ENCODE measurements around the gene TSPAN11.
A peak's percentile ranks its signal among the peaks of the same experiment; 100 is the strongest.

Gene TSPAN11

DNA sequence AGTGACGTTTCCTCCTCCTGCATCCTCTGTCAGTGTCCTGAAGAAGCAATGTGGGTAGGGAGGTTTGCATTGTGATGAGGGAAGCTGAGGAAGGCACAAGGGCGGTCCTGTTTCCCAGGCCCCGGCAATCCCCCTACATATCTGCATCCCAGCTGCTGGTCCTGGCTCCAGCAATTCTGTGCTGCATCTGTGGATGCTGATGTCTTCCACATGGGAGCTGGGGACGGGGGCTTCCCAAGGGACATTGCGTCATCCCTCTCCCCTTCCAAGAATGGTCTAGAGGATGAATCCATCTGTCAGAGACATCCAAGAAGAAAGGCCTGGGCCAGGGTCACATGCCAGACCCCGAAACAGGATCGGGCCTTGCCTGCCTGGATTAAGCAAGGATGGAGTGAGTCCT lies 52.1 kb downstream of the TSPAN11 start:
- no peak for DNase-seq (ENCODE audit: low read depth in 3 of 3)

DNA sequence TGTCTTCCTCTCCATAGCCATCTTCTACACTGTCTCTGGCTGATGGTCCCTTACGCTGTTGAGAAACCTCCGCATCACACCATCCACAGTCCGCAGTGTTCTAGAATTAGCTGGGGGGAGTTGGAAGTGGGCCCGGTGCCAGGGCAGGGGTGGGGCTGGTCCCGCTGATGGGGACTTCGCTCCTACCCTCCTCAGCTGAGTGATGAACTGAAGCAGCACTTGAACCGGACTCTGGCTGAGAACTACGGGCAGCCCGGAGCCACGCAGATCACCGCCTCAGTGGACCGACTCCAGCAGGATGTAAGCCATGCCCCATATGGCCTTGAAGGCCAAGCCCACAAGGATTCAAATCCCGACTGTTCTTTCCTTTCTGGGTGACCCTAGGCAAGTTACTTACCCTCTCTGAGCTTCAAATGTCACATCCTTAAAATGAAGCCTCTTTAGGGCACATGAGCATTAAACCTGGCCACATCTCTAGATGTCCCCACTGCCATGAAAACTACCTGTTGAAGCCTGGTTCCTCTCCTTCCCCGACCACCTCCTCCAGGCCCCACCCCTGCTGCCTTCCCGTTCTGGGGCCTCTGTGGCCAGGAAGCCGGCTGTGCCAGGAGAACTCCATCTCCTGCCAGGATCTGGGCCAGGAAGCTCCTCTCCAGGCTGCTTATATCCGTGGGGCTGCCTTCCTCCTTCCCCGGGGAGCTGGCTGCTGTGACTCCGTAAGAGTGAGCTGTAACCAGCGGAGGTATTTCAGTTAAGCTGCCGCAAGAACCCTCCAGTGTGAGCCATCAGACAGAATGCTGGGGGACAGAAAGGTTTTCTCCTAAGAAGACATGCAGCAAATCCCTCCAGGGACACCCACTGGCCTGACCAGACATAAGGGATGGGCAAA lies 53.1 kb downstream of the TSPAN11 start:
- no peak for DNase-seq (ENCODE audit: low read depth in 3 of 3)

- no peak for DNase-seq (ENCODE audit: low read depth in 3 of 3)
These were observed 54.6 kb downstream of the TSPAN11 start for GRCh38 chr12:30980955-30981662.

DNA sequence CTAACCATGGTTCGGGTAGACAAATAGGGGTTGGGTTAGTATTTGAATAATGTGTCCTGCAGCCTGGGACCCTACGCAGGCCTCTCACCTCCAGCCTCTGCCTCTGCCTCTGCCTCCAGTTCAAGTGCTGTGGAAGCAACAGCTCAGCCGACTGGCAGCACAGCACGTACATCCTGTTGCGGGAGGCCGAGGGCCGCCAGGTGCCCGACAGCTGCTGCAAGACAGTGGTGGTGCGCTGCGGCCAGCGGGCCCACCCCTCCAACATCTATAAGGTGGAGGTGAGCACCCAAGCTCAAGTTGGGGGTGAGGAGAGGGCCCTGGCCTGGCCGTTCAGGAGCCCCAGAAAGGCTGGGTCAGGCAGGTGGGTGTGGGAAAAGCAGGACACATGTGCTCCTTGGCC lies 55.9 kb downstream of the TSPAN11 start:
- DNase-seq (ENCODE audit: low read depth in 3 of 3), result no peak

DNA sequence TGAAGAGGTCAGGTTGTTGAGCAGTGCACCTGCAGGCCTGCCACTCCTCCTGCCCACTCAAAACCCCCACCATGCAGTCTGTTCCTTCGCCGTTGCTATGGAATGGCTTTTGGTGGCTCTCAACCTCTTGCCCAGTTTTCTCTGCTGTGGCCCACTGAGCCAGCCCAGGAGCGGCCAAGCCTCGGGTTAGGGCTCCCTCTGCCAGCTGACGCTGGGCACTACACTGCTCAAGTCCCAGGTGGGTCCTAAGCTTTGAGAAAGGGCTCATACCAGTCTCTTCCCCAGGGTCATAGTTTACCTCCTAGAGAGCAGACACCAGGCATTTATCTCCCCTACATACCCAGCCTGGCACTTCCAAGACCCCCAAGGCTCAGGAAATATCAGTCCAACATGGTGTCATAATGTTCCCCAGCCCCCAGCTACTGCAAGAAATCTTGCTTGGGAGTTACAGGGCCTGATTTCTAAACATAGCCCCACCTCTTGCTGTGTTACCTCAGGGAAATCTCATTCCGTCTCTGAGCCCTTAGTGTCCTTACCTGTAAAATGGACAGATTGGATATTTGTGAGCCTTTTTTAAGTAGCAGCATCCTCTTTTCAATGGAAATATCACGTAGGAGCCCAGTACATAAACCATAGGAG lies 59.4 kb downstream of the TSPAN11 start:
- DNase-seq (ENCODE audit: low read depth in 3 of 3), result peak in 1 of 3 experiments; percentile 10

- no peak for DNase-seq (ENCODE audit: low read depth in 3 of 3)
These were observed 61.5 kb downstream of the TSPAN11 start for GRCh38 chr12:30988086-30988485.

- no peak for DNase-seq (ENCODE audit: low read depth in 3 of 3)
These were observed 62.2 kb downstream of the TSPAN11 start for GRCh38 chr12:30988646-30989286.

DNA sequence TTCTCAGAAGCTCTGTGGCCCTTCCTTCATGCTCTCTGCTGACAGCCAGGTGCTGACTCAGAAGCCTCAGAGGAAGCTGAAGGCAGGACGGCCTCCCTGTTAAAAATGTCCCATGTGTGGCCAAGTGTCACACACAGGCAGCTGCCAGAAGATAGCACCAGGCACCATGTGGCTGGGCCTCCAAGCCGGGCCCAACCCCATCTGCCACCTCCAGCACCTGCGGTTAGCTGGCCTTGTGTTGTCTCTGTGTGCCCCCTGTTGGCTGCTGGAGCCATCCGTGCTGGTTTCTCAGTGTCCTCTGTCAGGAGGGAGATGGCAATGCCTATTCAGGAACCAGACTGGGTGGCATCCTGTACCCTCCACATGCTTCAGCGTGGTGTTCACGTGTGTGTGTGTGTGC lies 63.2 kb downstream of the TSPAN11 start:
- DNase-seq (ENCODE audit: low read depth in 3 of 3), result peak in 1 of 3 experiments; percentile 3

- DNase-seq (ENCODE audit: low read depth in 3 of 3), result no peak
These were observed 63.8 kb downstream of the TSPAN11 start for GRCh38 chr12:30990316-30990715.

GRCh38 chr12:30990776-30991175 lies 64.2 kb downstream of the TSPAN11 start:
- DNase-seq (ENCODE audit: low read depth in 3 of 3), result no peak

GRCh38 chr12:30991466-30991865 lies 64.9 kb downstream of the TSPAN11 start:
- DNase-seq (ENCODE audit: low read depth in 3 of 3), result no peak

- DNase-seq (ENCODE audit: low read depth in 3 of 3), result no peak
These were observed 65.8 kb downstream of the TSPAN11 start for GRCh38 chr12:30992381-30992780.

DNA sequence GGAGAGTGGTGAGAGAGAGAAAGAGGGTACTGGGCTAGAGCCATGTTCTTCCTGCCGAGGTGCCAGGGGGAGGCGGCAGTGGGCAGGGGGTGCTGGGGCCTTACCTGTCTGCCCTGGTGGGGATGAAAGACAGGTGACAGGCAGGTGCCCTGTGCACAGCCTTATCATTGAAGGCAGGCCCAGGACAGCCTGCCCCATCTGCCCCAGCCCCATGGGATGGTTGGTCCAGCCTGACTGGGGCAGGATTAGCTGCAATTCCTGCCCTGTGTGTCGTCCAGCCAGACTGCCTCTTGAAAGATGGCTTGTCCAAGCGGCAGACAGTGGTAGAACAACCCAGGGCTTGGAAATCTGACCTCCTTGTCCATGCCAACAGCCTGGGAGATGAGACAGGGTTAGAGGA lies 67.2 kb downstream of the TSPAN11 start:
- DNase-seq (ENCODE audit: low read depth in 3 of 3), result no peak

DNA sequence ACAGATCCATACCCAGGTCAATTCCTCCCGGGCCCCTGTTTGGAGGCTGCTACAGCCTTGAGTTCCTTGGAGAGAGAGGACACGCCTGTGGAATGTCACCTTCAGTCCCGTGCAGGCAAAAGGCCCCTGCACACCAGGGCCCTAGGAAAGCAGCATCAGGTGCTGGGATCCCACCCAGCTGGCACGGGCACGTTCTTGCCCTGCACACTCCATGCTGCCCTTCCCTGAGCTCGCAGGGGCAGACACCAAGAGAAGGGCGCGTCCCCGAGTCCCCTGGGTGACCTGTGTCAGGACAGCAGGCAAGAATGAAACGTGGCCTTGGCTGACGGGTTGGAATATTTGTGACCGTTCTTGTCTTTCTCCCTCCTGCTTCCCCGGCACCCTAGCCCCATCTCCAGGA lies 67.7 kb downstream of the TSPAN11 start:
- no peak for DNase-seq (ENCODE audit: low read depth in 3 of 3)

- no peak for DNase-seq (ENCODE audit: low read depth in 3 of 3)
These were observed 69.7 kb downstream of the TSPAN11 start for GRCh38 chr12:30996255-30996654.

- DNase-seq (ENCODE audit: low read depth in 3 of 3), result no peak
These were observed 70.2 kb downstream of the TSPAN11 start for GRCh38 chr12:30996752-30997151.

- no peak for DNase-seq (ENCODE audit: low read depth in 3 of 3)
These were observed 71.3 kb downstream of the TSPAN11 start for GRCh38 chr12:30997685-30998440.

DNA sequence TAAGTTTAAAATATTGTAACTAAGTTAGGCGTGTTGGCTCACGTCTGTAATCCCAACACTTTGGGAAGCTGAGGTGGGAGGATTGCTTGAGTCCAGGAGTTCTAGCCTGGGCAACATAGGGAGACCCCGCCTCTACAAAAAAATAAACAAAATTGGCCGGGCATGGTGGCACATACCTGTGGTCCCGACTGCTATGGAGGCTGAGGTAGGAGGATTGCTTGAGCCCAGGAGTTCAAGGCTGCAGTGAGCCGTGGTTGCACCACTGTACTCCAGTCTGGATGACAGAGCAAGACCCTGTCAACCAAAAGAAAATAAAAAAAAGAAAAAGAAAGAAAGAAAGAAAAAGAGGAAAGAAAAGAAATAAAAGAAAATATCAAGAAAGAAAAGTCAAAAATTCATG lies 72.5 kb downstream of the TSPAN11 start:
- no peak for DNase-seq (ENCODE audit: low read depth in 3 of 3)

DNA sequence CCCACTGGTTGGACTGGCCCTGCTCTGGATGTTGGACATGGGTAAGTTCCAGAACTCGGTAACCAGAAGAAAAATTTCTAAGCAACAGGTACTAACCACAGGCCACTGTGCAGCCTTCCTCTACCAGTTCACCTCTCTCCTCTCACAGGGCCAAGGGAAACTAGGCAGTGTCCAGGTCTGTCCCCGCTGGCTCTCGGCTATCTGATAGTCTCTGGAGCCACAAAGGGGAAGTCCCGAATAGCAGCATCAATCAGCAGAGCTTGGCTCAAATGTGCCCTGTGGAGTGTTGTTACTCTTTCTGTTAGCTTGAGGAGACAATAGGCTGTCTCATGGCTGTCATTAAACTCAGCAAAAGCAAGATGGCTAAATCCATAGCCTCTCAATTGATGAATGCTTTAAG lies 73.2 kb downstream of the TSPAN11 start:
- no peak for DNase-seq (ENCODE audit: low read depth in 3 of 3)

DNA sequence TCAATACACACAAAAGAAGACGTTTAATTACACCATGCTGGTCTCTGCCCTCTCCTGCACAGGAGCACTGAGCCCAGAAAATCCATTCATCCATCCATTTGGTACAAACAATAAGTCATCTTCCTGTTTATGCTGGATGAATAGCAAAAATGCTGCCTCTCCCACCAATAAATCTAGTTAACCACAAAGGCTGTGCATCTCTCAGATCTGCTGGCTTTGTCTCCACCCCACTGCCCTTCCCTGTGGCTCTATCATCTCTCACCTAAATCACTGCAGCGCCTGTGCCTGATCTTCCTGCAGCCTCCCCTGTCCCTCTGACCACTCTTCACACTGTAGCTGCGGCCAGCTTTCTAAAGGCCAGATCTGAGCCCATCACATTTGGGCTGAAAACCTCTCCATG lies 74.2 kb downstream of the TSPAN11 start:
- DNase-seq (ENCODE audit: low read depth in 3 of 3), result no peak

DNA sequence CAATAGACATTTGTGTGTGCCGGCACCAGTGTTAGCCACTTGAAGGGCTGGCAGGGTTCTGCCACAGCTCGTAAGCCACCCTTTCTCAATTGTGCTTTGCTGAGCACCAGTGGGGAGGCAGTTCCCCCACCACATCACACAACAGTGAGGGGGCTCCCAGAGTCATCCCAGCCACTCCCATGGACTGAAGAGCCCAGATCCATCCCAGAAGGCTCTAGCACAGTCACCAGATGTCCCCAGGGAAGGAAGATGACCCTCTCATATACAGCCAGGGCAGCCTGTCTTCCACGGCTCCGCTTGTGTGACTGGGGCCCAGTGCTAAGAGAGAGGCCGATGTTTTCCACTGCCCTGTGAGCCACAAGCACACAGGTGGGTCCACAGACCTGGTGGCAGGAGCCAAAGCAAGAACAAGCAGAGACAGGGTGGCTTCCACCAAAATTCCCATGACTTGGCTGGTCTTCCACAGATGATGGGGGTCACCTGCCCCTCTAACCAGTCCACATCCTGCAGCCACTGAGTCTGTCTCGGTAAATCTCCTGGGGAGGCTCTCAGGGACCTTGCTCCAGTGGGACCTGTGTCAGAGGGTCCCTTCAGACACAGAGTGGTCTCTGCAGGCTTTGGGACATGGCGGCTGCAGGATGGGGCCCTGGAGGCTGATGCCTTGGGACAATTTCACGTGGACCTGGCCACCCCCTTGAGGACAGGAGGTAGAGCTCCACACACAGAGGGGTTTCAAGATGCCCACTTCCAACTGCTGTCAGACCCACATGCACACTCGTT lies 75.2 kb downstream of the TSPAN11 start:
- no peak for DNase-seq (ENCODE audit: low read depth in 3 of 3)
